ENCODE results near the gene ROBO1. TPM values are rescaled to one million over a fixed set of nuclear protein-coding genes. Genes with fewer than 3 reads are reported as not detected.

ROBO1 gene
- total RNA-seq, 1 donor = 34.2 TPM

DNA sequence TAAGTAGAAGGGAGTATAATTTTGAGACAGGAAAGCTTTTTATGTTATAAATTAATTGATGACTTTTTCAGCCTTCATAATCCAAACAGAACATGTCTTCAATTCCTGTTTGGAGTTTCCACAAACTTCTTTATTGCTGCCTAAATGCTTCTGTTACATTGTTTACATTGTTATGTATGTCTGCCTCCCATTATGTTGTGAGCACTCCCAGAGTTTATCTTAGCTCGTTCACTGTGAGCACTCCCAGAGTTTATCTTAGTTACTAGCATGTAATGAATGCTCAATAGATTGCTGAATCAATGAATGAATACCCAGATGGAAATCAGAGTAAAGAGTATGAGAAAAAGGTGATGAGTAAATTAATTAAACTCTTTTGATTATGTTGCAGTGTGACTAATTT lies 1178.0 kb downstream of the ROBO1 start:
- H3K4me3 ChIP-seq (ENCODE audit: low read depth, low read length) = no peak overlapping the region
- TF ChIP-seq, protein P1, sequence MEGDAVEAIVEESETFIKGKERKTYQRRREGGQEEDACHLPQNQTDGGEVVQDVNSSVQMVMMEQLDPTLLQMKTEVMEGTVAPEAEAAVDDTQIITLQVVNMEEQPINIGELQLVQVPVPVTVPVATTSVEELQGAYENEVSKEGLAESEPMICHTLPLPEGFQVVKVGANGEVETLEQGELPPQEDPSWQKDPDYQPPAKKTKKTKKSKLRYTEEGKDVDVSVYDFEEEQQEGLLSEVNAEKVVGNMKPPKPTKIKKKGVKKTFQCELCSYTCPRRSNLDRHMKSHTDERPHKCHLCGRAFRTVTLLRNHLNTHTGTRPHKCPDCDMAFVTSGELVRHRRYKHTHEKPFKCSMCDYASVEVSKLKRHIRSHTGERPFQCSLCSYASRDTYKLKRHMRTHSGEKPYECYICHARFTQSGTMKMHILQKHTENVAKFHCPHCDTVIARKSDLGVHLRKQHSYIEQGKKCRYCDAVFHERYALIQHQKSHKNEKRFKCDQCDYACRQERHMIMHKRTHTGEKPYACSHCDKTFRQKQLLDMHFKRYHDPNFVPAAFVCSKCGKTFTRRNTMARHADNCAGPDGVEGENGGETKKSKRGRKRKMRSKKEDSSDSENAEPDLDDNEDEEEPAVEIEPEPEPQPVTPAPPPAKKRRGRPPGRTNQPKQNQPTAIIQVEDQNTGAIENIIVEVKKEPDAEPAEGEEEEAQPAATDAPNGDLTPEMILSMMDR (IDR thresholded peaks at IDR 0.05; ENCODE audit: insufficient read depth, low read length) = no peak
- no peak for DNase-seq (ENCODE audit: low read depth)

GRCh38 chr3:78588906-78589621 lies 1178.7 kb downstream of the ROBO1 start:
- DNase-seq (ENCODE audit: low read depth) = no peak
- no peak overlapping the region for H3K4me3 ChIP-seq (ENCODE audit: low read depth, low read length)
- TF ChIP-seq, protein P1 (IDR thresholded peaks at IDR 0.05; ENCODE audit: insufficient read depth, low read length) = no peak

- DNase-seq (ENCODE audit: low read depth) = no peak
- TF ChIP-seq, protein P1 (IDR thresholded peaks at IDR 0.05; ENCODE audit: insufficient read depth, low read length) = no peak
These were observed 1187.1 kb downstream of the ROBO1 start for GRCh38 chr3:78580681-78581080.

DNA sequence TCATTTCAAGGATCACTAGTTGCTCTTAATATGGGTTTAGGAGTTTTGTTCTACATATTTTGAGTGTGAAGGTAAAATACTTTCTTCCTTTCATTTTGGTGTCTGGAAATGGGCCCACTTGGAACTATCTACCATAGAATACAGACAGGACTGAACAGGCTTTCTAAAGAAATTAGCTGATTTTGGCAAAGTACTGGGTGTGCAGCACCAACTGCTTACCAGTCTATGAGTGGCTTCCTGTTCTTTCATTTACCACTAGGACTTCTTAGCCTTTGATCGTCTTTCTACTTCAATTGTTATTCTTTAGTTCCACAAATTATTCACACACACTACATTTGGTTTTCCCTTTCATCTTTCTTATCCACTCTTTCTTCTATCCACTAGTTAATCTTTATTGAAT lies 1196.3 kb downstream of the ROBO1 start:
- no peak for DNase-seq (ENCODE audit: low read depth)
- H3K4me3 ChIP-seq (ENCODE audit: low read depth, low read length) = no peak overlapping the region
- TF ChIP-seq, protein P1 (IDR thresholded peaks at IDR 0.05; ENCODE audit: insufficient read depth, low read length) = no peak

More at GRCh38 chr3:78580681-78581080, 1187.1 kb downstream of the ROBO1 start:
- no peak overlapping the region for H3K4me3 ChIP-seq (ENCODE audit: low read depth, low read length)

- DNase-seq (ENCODE audit: low read depth) = no peak
- TF ChIP-seq, protein P1 (IDR thresholded peaks at IDR 0.05; ENCODE audit: insufficient read depth, low read length) = no peak
- H3K4me3 ChIP-seq (ENCODE audit: low read depth, low read length) = no peak overlapping the region
These were observed 1197.3 kb downstream of the ROBO1 start for GRCh38 chr3:78570496-78570895.

- TF ChIP-seq, protein P1 (IDR thresholded peaks at IDR 0.05; ENCODE audit: insufficient read depth, low read length) = no peak
- no peak for DNase-seq (ENCODE audit: low read depth)
- no peak overlapping the region for H3K4me3 ChIP-seq (ENCODE audit: low read depth, low read length)
These were observed 1198.0 kb downstream of the ROBO1 start for GRCh38 chr3:78569804-78570203.

DNA sequence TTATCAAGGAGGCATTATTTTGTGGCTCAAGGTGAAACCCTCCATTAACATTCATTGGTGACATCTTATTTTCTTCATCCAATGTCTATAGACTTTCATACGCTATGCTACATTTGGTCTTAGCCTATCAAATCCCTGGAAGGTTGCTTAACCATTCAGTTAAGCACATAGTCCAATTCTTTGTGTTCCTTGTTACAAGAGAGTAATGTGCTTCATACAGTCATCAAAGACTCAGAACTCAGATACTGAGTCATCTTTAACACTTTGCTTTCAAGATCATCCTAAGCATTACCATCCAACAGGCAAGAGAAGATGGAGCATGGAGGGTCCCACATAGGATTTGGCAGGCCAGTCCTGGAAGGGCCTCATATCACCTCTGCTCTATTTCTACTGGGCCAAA lies 1202.1 kb downstream of the ROBO1 start:
- no peak overlapping the region for H3K4me3 ChIP-seq (ENCODE audit: low read depth, low read length)
- no peak for DNase-seq (ENCODE audit: low read depth)
- TF ChIP-seq, protein P1 (IDR thresholded peaks at IDR 0.05; ENCODE audit: insufficient read depth, low read length) = no peak
